PC-9 (cell line): ENCODE results near the gene FAM241B. TPM values are rescaled to one million over a fixed set of nuclear protein-coding genes. Genes with fewer than 3 reads are reported as not detected.

Experiments used
- BruUV-seq: library from RNA; stranded (reverse); fragments of 400-500 nt; replicated peaks from 2 replicates; lab custom pipeline; 2021; lab: Mats Ljungman, UMichigan
- CTCF ChIA-PET: fragments of 300-600 bp; sonication (Branson Sonifier 250); formaldehyde crosslinking; loops from one replicate; lab custom pipeline; 2022; ENCODE audit warnings: antibody characterized with exemption; lab: Charles Lee
- POLR2A ChIA-PET: fragments of 300-600 bp; sonication (Branson Sonifier 250); formaldehyde crosslinking; loops from one replicate; lab custom pipeline; 2022; ENCODE audit warnings: antibody characterized with exemption; ENCODE audit not compliant: unreplicated experiment; lab: Charles Lee
- DNase-seq, 2 experiments: peaks; one replicate each; pipeline versions ENCODE4 v3.0.0 to v3.0.0-alpha.2; 2015 to 2022; ENCODE audit warnings: mixed read lengths in 1 of 2
- H2AFZ ChIP-seq: fragments of 200-600 bp; sonication (generic); 2 replicates; pipeline ENCODE4 v1.8.1; 2017; ENCODE audit warnings: antibody characterized with exemption
- H3F3A ChIP-seq: fragments of 200-600 bp; sonication (generic); 2 replicates; pipeline ENCODE4 v1.8.1; 2017; ENCODE audit warnings: antibody characterized with exemption, mild to moderate bottlenecking, low read depth; ENCODE audit not compliant: insufficient read depth
- H3K27ac ChIP-seq: fragments of 200-600 bp; sonication (generic); 2 replicates; pipeline ENCODE4 v1.6.1; 2016; ENCODE audit warnings: mixed run types
- H3K27me3 ChIP-seq: fragments of 200-600 bp; sonication (generic); 2 replicates; pipeline ENCODE4 v1.6.1; 2016; ENCODE audit warnings: low read depth, mixed run types; ENCODE audit not compliant: insufficient read depth
- H3K36me3 ChIP-seq: fragments of 200-600 bp; sonication (generic); 2 replicates; pipeline ENCODE4 v1.6.1; 2016; ENCODE audit warnings: low read depth, mixed run types
- H3K4me1 ChIP-seq: fragments of 200-600 bp; sonication (generic); replicated peaks from 2 replicates; pipeline ENCODE4 v1.6.1; 2016; ENCODE audit warnings: mixed run types; ENCODE audit not compliant: insufficient read depth
- H3K4me2 ChIP-seq: fragments of 200-600 bp; sonication (generic); 2 replicates; pipeline ENCODE4 v1.6.1; 2017; ENCODE audit warnings: mixed run types
- H3K4me3 ChIP-seq: fragments of 200-600 bp; sonication (generic); 2 replicates; pipeline ENCODE4 v1.6.1; 2016; ENCODE audit warnings: mixed run types
- H3K79me2 ChIP-seq: fragments of 200-600 bp; sonication (generic); 2 replicates; pipeline ENCODE4 v1.6.1; 2017; ENCODE audit warnings: low read depth, mixed run types
- H3K9me2 ChIP-seq: fragments of 200-600 bp; sonication (generic); 2 replicates; pipeline ENCODE4 v1.8.1; 2017; ENCODE audit warnings: mild to moderate bottlenecking; ENCODE audit not compliant: insufficient read depth
- H3K9me3 ChIP-seq: fragments of 200-600 bp; sonication (generic); 2 replicates; pipeline ENCODE4 v1.8.1; 2016; ENCODE audit warnings: low read depth; ENCODE audit not compliant: insufficient read depth
- H4K20me1 ChIP-seq: fragments of 200-600 bp; sonication (generic); 2 replicates; pipeline ENCODE4 v1.8.1; 2017; ENCODE audit not compliant: insufficient read depth
- EZH2 ChIP-seq: fragments of 200-600 bp; sonication (generic); IDR thresholded peaks from 2 replicates; pipeline ENCODE4 v1.8.0; 2017; ENCODE audit warnings: antibody characterized with exemption, low read depth
- intact Hi-C: fragments of 100-400 bp; cut with micrococcal nuclease; formaldehyde crosslinking; loops from one replicate; pipeline ENCODE4 v1.10.0; 2022; ENCODE audit not compliant: unreplicated experiment
- total RNA-seq: library from RNA; stranded (reverse); gene quantifications from 2 replicates; pipeline ENCODE4 v1.2.3, GENCODE V29; 2021
- TF ChIP-seq, protein P1 (sequence below): fragments of 200-600 bp; sonication (generic); conservative IDR thresholded peaks from 2 replicates; pipeline ENCODE4 v1.6.1; 2017; ENCODE audit warnings: mixed run types, antibody characterized with exemption, mild to moderate bottlenecking, moderate library complexity

Gene FAM241B
- total RNA-seq, 1 experiment from 2014 or later, result 10.7 TPM

DNA sequence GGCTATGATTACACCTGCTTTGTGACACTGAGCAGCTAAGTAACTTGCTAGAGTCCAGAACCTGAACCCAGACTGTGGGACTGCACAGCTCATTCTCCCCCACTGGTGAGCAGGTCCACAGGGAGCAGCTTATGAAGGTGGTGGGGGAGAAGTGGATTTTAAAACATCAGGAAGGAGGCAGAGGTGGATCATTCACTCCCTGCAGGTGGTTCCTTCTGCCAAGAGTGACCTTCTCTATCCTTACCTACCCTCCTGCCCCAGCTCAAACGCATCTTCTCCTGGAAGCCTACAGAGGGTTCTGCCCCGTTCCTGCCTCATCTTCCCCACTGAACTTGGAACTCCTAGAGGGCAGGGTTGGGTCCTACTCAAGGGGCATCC is 539 bp upstream of the FAM241B start:
- H3K4me2 ChIP-seq, result peak overlapping the region; percentile 96
- H3K4me3 ChIP-seq, result peak overlapping the region; percentile 81; the same call in 1 of the 2 replicates
- TF ChIP-seq, protein P1, sequence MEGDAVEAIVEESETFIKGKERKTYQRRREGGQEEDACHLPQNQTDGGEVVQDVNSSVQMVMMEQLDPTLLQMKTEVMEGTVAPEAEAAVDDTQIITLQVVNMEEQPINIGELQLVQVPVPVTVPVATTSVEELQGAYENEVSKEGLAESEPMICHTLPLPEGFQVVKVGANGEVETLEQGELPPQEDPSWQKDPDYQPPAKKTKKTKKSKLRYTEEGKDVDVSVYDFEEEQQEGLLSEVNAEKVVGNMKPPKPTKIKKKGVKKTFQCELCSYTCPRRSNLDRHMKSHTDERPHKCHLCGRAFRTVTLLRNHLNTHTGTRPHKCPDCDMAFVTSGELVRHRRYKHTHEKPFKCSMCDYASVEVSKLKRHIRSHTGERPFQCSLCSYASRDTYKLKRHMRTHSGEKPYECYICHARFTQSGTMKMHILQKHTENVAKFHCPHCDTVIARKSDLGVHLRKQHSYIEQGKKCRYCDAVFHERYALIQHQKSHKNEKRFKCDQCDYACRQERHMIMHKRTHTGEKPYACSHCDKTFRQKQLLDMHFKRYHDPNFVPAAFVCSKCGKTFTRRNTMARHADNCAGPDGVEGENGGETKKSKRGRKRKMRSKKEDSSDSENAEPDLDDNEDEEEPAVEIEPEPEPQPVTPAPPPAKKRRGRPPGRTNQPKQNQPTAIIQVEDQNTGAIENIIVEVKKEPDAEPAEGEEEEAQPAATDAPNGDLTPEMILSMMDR, result no peak
- no peak for TF ChIP-seq EZH2
- intact Hi-C loops, result no loop called here
- H3K9me2 ChIP-seq, result no peaks in the 10 kb centered on the region
- CTCF ChIA-PET, result interaction anchor here (0.8 to 1.0 kb wide), 4 partner anchors 10 to 223 kb away, joined by 3 to 12 read pairs (median 3); no protein-coding TSS in a partner anchor
- no peaks in the 10 kb centered on the region for H3K36me3 ChIP-seq
- peaks cover 4% of the 10 kb centered on the region for H3K27me3 ChIP-seq
- POLR2A ChIA-PET, result interaction anchor here (0.6 kb wide), 1 partner anchor 206 kb away, joined by 6 read pairs; no protein-coding TSS in a partner anchor
- peaks cover 3% of the 10 kb centered on the region for H3K9me3 ChIP-seq
- DNase-seq, result no peak
- H3K4me1 ChIP-seq, result peaks cover 8% of the 10 kb centered on the region; the same call in 1 of the 2 replicates
- H3F3A ChIP-seq, result no peaks in the 10 kb centered on the region
- H4K20me1 ChIP-seq, result no peaks in the 10 kb centered on the region
- H3K27ac ChIP-seq, result no peak overlapping the region
- peak overlapping the region; percentile 88; the same call in 1 of the 2 replicates for H2AFZ ChIP-seq
- BruUV-seq, result no TSS peak
- H3K79me2 ChIP-seq, result no peaks in the 10 kb centered on the region

DNA sequence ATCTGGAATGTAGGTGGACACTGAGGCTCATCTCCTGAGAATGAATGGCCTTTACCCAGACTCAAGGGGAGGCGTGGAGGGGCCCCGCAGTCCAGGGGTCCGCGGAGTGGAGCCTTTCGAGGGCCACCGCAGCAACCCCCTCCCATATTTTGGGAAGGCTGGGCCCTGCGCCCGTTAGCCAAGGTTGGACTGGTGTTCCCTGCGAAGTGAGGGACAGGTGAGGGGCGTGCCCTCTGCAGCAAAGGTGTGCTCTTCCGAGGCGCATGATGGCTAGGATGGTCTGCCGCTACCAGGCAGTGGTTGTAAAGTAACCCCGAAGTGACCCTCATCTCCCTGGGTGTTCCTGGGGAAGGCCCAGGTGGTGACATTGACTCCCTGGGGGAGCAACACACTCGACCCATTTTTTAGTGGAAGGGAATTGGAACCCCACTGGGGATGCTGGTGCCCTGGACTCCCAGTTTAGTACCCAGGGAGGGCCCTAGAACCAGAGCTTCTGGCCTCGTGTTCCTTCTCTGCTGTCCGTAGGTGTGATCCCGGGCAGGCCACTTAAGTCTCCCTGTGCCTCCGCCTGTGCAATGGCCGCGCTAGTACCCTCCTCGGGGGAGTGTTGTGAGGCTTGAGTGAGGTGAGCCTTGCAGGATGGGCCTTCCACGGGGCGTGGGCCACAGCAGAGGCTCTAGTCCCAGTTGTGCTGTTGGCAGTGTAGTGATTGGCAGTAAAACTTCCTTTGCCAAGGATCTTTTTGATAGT is 779 bp downstream of the FAM241B start:
- Histone ChIP-seq H4K20me1 (no peaks in the 10 kb centered on the region), H3K4me1 (peaks cover 8% of the 10 kb centered on the region; the same call in 1 of the 2 replicates), H2AFZ (peak overlapping the region; percentile 88), H3K9me2 (no peaks in the 10 kb centered on the region), H3F3A (no peaks in the 10 kb centered on the region), H3K9me3 (no peaks in the 10 kb centered on the region), H3K4me2 (peak overlapping the region; percentile 96), H3K79me2 (no peaks in the 10 kb centered on the region), H3K27ac (no peak overlapping the region), H3K36me3 (no peaks in the 10 kb centered on the region), H3K27me3 (no peaks in the 10 kb centered on the region), H3K4me3 (peak overlapping the region; percentile 81)
- ChIA-PET CTCF (no interaction called here), POLR2A (no interaction called here)
- intact Hi-C loops, result loop anchor here (10.0 kb wide), 1 partner anchor 626 kb away; no protein-coding TSS in a partner anchor
- TF ChIP-seq EZH2, result no peak
- TF ChIP-seq, protein P1, result no peak
- BruUV-seq, result TSS peak; percentile 34
- DNase-seq, result no peak

DNA sequence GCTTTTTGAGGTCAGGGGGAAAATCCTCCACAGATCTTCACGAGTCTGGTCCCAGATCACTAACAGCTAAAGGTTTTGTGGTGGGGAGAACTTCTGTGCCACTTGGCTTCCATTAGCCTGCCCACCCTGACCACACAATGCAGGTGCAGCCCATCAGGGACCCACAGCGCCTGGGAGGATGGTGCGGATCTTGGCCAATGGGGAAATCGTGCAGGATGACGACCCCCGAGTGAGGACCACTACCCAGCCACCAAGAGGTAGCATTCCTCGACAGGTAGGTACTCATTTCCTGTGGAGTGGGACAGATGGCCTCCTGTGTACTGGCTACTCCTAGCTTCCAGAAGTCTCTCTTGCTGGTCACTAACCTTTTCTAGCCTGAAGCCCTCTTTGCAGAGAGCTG is 1.5 kb downstream of the FAM241B start:
- ChIA-PET POLR2A (no interaction called here), CTCF (interaction anchor here (0.7 kb wide), 1 partner anchor 11 kb away, joined by 3 read pairs; no protein-coding TSS in a partner anchor)
- no peak overlapping the region for H3K27ac ChIP-seq
- peaks cover 8% of the 10 kb centered on the region; the same call in 1 of the 2 replicates for H3K4me1 ChIP-seq
- no peaks in the 10 kb centered on the region for H3K79me2 ChIP-seq
- intact Hi-C loops, result loop anchor here (10.0 kb wide), 1 partner anchor 627 kb away; no protein-coding TSS in a partner anchor
- TF ChIP-seq, protein P1, result no peak
- TF ChIP-seq EZH2, result no peak
- DNase-seq, result no peak
- no TSS peak for BruUV-seq
- no peak overlapping the region for H2AFZ ChIP-seq
- no peaks in the 10 kb centered on the region for H4K20me1 ChIP-seq
- no peaks in the 10 kb centered on the region for H3K9me2 ChIP-seq
- no peaks in the 10 kb centered on the region for H3K27me3 ChIP-seq
- no peaks in the 10 kb centered on the region for H3K9me3 ChIP-seq
- no peaks in the 10 kb centered on the region for H3K36me3 ChIP-seq
- no peaks in the 10 kb centered on the region for H3F3A ChIP-seq
- H3K4me3 ChIP-seq, result no peak overlapping the region; the same call in 1 of the 2 replicates
- no peak overlapping the region for H3K4me2 ChIP-seq
